A549 (cell line): ENCODE measurements around the gene FAM228A. TPM values are rescaled to one million over a fixed set of nuclear protein-coding genes. Genes with fewer than 3 reads are reported as not detected.

Experiments used
- ATAC-seq, 2 experiments: fragments of 200-7000 bp in 1 of 2; fragments of >200 bp in 1 of 2; cut with Nextera tagmentation in 1 of 2; cut with Tn5 transposase in 1 of 2; 3 replicates each; pipeline versions ENCODE4 v1.8.0 to v1.9.1; 2018 to 2020; ENCODE audit warnings: mild to moderate bottlenecking in 1 of 2, moderate library complexity in 1 of 2
- CTCF ChIA-PET: fragments of 300-600 bp; sonication (Branson Sonifier 250); formaldehyde crosslinking; extraction: SDS; loops from one replicate; lab custom pipeline; 2021; ENCODE audit warnings: antibody characterized with exemption, inconsistent platforms; lab: Yijun Ruan, JAX
- POLR2A ChIA-PET: fragments of 350-600 bp; formaldehyde crosslinking; extraction: SDS; loops from one replicate; lab custom pipeline; 2021; ENCODE audit warnings: antibody characterized with exemption, inconsistent platforms; lab: Yijun Ruan, JAX
- DNase-seq, 2 experiments: peaks; one replicate each; pipeline versions ENCODE4 v3.0.0 to v3.0.0-alpha.2; 2011 to 2016; ENCODE audit warnings: low read depth in 1 of 2, low spot score in 1 of 2
- FAIRE-seq: peaks from 2 replicates; lab custom pipeline; 2011; peaks lifted over from hg19 to GRCh38; lab: Jason Lieb, UNC
- H3K27ac ChIP-seq, 2 experiments: fragments of >200 bp; sonication (Bioruptor Twin); formaldehyde crosslinking; 3 replicates each; pipeline ENCODE4 v1.5.1; 2016 to 2017
- H3K4me1 ChIP-seq: fragments of >200 bp; sonication (Bioruptor Twin); formaldehyde crosslinking; 3 replicates; pipeline ENCODE4 v1.6.1; 2016
- H3K4me2 ChIP-seq: fragments of >200 bp; sonication (Bioruptor Twin); formaldehyde crosslinking; 3 replicates; pipeline ENCODE4 v1.6.1; 2016
- H3K4me3 ChIP-seq: fragments of >200 bp; sonication (Bioruptor Twin); formaldehyde crosslinking; 3 replicates; pipeline ENCODE4 v1.5.1; 2016
- H3K9me3 ChIP-seq: fragments of >200 bp; sonication (Bioruptor Twin); formaldehyde crosslinking; 3 replicates; pipeline ENCODE4 v1.6.1; 2016
- BCL3 ChIP-seq: fragments of >200 bp; sonication (Bioruptor Twin); formaldehyde crosslinking; IDR thresholded peaks from 3 replicates; pipeline ENCODE4 v1.6.1; 2016
- BHLHE40 ChIP-seq: IDR thresholded peaks from 2 replicates; pipeline ENCODE4 v1.6.1; 2012; ENCODE audit warnings: low read depth, low read length, inconsistent platforms
- CBX8 ChIP-seq: fragments of 200-600 bp; sonication (generic); IDR thresholded peaks from 2 replicates; pipeline ENCODE4 v1.6.1; 2016
- CHD4 ChIP-seq: fragments of 200-600 bp; sonication (generic); IDR thresholded peaks from 2 replicates; pipeline ENCODE4 v1.6.1; 2016; ENCODE audit warnings: antibody characterized with exemption, mild to moderate bottlenecking, borderline replicate concordance
- EHF ChIP-seq: fragments of 250-450 bp; sonication (Bioruptor Pico); IDR thresholded peaks from 2 replicates; pipeline ENCODE4 v1.5.0; 2020; ENCODE audit warnings: mild to moderate bottlenecking
- FOSL2 ChIP-seq, 2 experiments: fragments of 450-650 bp in 1 of 2; fragments of >200 bp in 1 of 2; sonication (Bioruptor Twin) in 1 of 2; formaldehyde crosslinking; IDR thresholded peaks; 2 replicates each; pipeline versions ENCODE4 v1.5.0 to v1.6.1; 2016 to 2020; ENCODE audit warnings: mild to moderate bottlenecking in 1 of 2, moderate library complexity in 1 of 2
- GATA3 ChIP-seq: IDR thresholded peaks from 2 replicates; pipeline ENCODE4 v1.6.1; 2012; ENCODE audit warnings: borderline replicate concordance
- HES2 ChIP-seq: fragments of >200 bp; sonication (Bioruptor Twin); formaldehyde crosslinking; IDR thresholded peaks from 2 replicates; pipeline ENCODE4 v1.6.1; 2016
- HMGXB4 ChIP-seq: fragments of 250-450 bp; sonication (Bioruptor Pico); IDR thresholded peaks from 2 replicates; pipeline ENCODE4 v1.5.0; 2021; ENCODE audit warnings: mild to moderate bottlenecking, moderate library complexity, borderline replicate concordance
- JUNB ChIP-seq: fragments of >200 bp; sonication (Bioruptor Twin); formaldehyde crosslinking; IDR thresholded peaks from 2 replicates; pipeline ENCODE4 v1.6.1; 2016
- KDM1A ChIP-seq: fragments of 200-600 bp; sonication (generic); IDR thresholded peaks from 2 replicates; pipeline ENCODE4 v1.6.1; 2016; ENCODE audit warnings: low read depth, mild to moderate bottlenecking
- KDM5A ChIP-seq: fragments of 200-600 bp; sonication (generic); IDR thresholded peaks from 2 replicates; pipeline ENCODE4 v1.6.1; 2016; ENCODE audit warnings: antibody characterized with exemption, mild to moderate bottlenecking
- MAX ChIP-seq: IDR thresholded peaks from 2 replicates; pipeline ENCODE4 v1.6.1; 2012
- MAZ ChIP-seq: fragments of 150-350 bp; IDR thresholded peaks from 2 replicates; pipeline ENCODE4 v1.6.1; 2014; ENCODE audit warnings: antibody characterized with exemption, low read depth, low read length, borderline replicate concordance
- MYC ChIP-seq: IDR thresholded peaks from 2 replicates; pipeline ENCODE4 v1.6.1; 2012; ENCODE audit warnings: mild to moderate bottlenecking, inconsistent platforms, low read length, improper control_type of control experiment, borderline replicate concordance
- NFE2L2 ChIP-seq: fragments of 150-350 bp; conservative IDR thresholded peaks from 2 replicates; pipeline ENCODE4 v1.6.1; 2014; ENCODE audit warnings: low read length
- NPAS2 ChIP-seq: fragments of 250-450 bp; sonication (Bioruptor Pico); IDR thresholded peaks from 2 replicates; pipeline ENCODE4 v1.8.0; 2022; ENCODE audit warnings: mild to moderate bottlenecking, moderate library complexity, borderline replicate concordance
- PHF8 ChIP-seq: fragments of 200-600 bp; sonication (generic); IDR thresholded peaks from 2 replicates; pipeline ENCODE4 v1.6.1; 2016; ENCODE audit warnings: low read depth, mild to moderate bottlenecking, antibody characterized with exemption, moderate library complexity, borderline replicate concordance
- POLR2A ChIP-seq: IDR thresholded peaks from 2 replicates; pipeline ENCODE4 v1.6.1; 2012; ENCODE audit warnings: mild to moderate bottlenecking, low read length
- RAD21 ChIP-seq, 2 experiments: fragments of >200 bp in 1 of 2; sonication (Bioruptor Twin) in 1 of 2; formaldehyde crosslinking in 1 of 2; IDR thresholded peaks in 1 of 2; conservative IDR thresholded peaks in 1 of 2; 2 replicates in 1 of 2; 3 replicates in 1 of 2; pipeline ENCODE4 v1.6.1; 2012 to 2018; ENCODE audit warnings: inconsistent platforms in 1 of 2
- RARB ChIP-seq: fragments of 250-450 bp; sonication (Bioruptor Pico); IDR thresholded peaks from 2 replicates; pipeline ENCODE4 v1.8.0; 2021; ENCODE audit warnings: mild to moderate bottlenecking, moderate library complexity
- RNF2 ChIP-seq: fragments of 200-600 bp; sonication (generic); IDR thresholded peaks from 2 replicates; pipeline ENCODE4 v1.6.1; 2016; ENCODE audit warnings: low read depth, mild to moderate bottlenecking, antibody characterized with exemption, moderate library complexity, borderline replicate concordance
- SMC3 ChIP-seq: fragments of >200 bp; sonication (Bioruptor Twin); formaldehyde crosslinking; IDR thresholded peaks from 3 replicates; pipeline ENCODE4 v1.6.1; 2018; ENCODE audit warnings: inconsistent platforms
- ZC3H11A ChIP-seq: fragments of 450-650 bp; IDR thresholded peaks from 2 replicates; pipeline ENCODE4 v1.6.1; 2014; ENCODE audit warnings: antibody characterized with exemption, mild to moderate bottlenecking
- ZNF302 ChIP-seq: fragments of 250-450 bp; sonication (Bioruptor Pico); IDR thresholded peaks from 2 replicates; pipeline ENCODE4 v1.9.0; 2021; ENCODE audit warnings: inconsistent platforms, mild to moderate bottlenecking, moderate library complexity
- WGBS: methylation state at CpG from one replicate; pipeline ENCODE4 v1.1.6; 2017; ENCODE audit errors: missing lambda C conversion rate; 5-methylcytosine and 5-hydroxymethylcytosine counted together
- polyA plus RNA-seq, 4 experiments: library from polyadenylated mRNA; depleted of rRNA in 3 of 4; stranded (reverse); fragments of >200 nt; fragmentation: RNase III in 1 of 4; extraction: RNeasy Plus Mini Kit Qiagen cat#74134 plus additional on column Dnase treatment in 1 of 4; gene quantifications; 2 replicates in 3 of 4; 3 replicates in 1 of 4; pipeline ENCODE4 v1.2.3, GENCODE V29; 2011 to 2017

The FAM228A gene
- polyA plus RNA-seq, 2 of the 4 experiments (the other 2 are of a cell fraction): 0.13 TPM; not detected in 1

GRCh38 chr2:24203029-24203786 lies 28.4 kb downstream of the FAM228A start:
- FAIRE-seq: no peak
- POLR2A ChIA-PET: no interaction called here
- Histone ChIP-seq H3K27ac (no peak overlapping the region), H3K4me2 (no peak overlapping the region), H3K9me3 (no peaks in the 10 kb centered on the region), H3K4me3 (no peak overlapping the region), H3K4me1 (no peaks in the 10 kb centered on the region)
- 86% methylated on average over 19 of the region's 19 CpGs for WGBS
- TF ChIP-seq PHF8 (no peak), ZNF302 (CRISPR knock-in tag) (no peak), GATA3 (no peak), KDM1A (no peak), HMGXB4 (CRISPR knock-in tag) (no peak), MYC (no peak), CBX8 (no peak), JUNB (no peak), EHF (CRISPR knock-in tag) (no peak), NPAS2 (no peak)
- ATAC-seq: peak in 1 of 2 experiments; percentile 30; a peak in 2 of 6 replicates
- CTCF ChIA-PET: interaction anchor here (0.6 to 2.0 kb wide), 4 partner anchors 8 to 207 kb away, joined by 3 to 5 read pairs (median 4); partner anchors contain the start of gene TP53I3
- no peak for DNase-seq

- no peak for ATAC-seq
- H3K27ac ChIP-seq: no peak overlapping the region
- no peak overlapping the region for H3K4me3 ChIP-seq
- H3K4me1 ChIP-seq: no peaks in the 10 kb centered on the region
- ChIA-PET CTCF (interaction anchor here (1.1 to 2.0 kb wide), 3 partner anchors 8 to 206 kb away, joined by 3 to 5 read pairs (median 4); partner anchors contain the start of gene TP53I3), POLR2A (no interaction called here)
- FAIRE-seq: no peak
- WGBS: 88% methylated on average over 5 of the region's 5 CpGs
- DNase-seq: no peak
- H3K9me3 ChIP-seq: no peaks in the 10 kb centered on the region
- H3K4me2 ChIP-seq: no peak overlapping the region
- no peak for TF ChIP-seq SMC3
- TF ChIP-seq BCL3: no peak
- no peak for TF ChIP-seq MAZ
- TF ChIP-seq, all 56 proteins: peak for 0
Observed at GRCh38 chr2:24203787-24204150, 28.9 kb downstream of the FAM228A start.

- H3K4me1 ChIP-seq: no peaks in the 10 kb centered on the region
- TF ChIP-seq GATA3 (no peak), KDM5A (no peak), ZC3H11A (no peak), FOSL2 (IDR thresholded peaks at IDR 0.05) (no peak), FOSL2 (CRISPR knock-in tag; IDR thresholded peaks at IDR 0.05) (no peak), POLR2A (no peak), PHF8 (no peak), NFE2L2 (no peak), RNF2 (no peak), HMGXB4 (CRISPR knock-in tag) (no peak), RAD21 (conservative IDR thresholded peaks at IDR 0.05 in 1 of 2, IDR thresholded peaks at IDR 0.05 in 1 of 2) (no peak), MAX (no peak), HES2 (no peak), RARB (no peak), ZNF302 (CRISPR knock-in tag) (no peak), CHD4 (no peak), BHLHE40 (no peak)
- no peaks in the 10 kb centered on the region for H3K9me3 ChIP-seq
- ChIA-PET CTCF (interaction anchor here (2.0 kb wide), 1 partner anchor 120 kb away, joined by 5 read pairs; the partner anchor contains the start of gene TP53I3), POLR2A (no interaction called here)
- ATAC-seq (no peak), FAIRE-seq (no peak), DNase-seq (no peak)
- no peak overlapping the region for H3K27ac ChIP-seq
- H3K4me2 ChIP-seq: no peak overlapping the region
- WGBS: 90% methylated on average over 12 of the region's 12 CpGs
- no peak overlapping the region for H3K4me3 ChIP-seq
Observed at GRCh38 chr2:24204505-24204904, 29.7 kb downstream of the FAM228A start.
